GM06990 (cell line): ENCODE data around the gene PLA2G4D.

Experiments
- DNase-seq: peaks from one replicate; pipeline ENCODE4 v3.0.0-alpha.2; 2011; ENCODE audit not compliant: insufficient read length; ENCODE audit errors: extremely low read depth
- H3K27me3 ChIP-seq: replicated peaks from 2 replicates; pipeline ENCODE4 v1.6.0; 2011; ENCODE audit warnings: low read length; ENCODE audit not compliant: control insufficient read depth, insufficient read depth
- H3K36me3 ChIP-seq: 2 replicates; pipeline ENCODE4 v1.5.1; 2011; ENCODE audit warnings: low read length; ENCODE audit not compliant: control insufficient read depth, insufficient read depth
- H3K4me3 ChIP-seq: replicated peaks from 2 replicates; pipeline ENCODE4 v1.5.1; 2011; ENCODE audit warnings: low read depth, mild to moderate bottlenecking, control low read depth, low read length
- CTCF ChIP-seq: IDR thresholded peaks from 2 replicates; pipeline ENCODE4 v1.5.1; 2011; ENCODE audit warnings: low read length, control low read depth, mild to moderate bottlenecking, inconsistent platforms; ENCODE audit not compliant: insufficient read depth, poor library complexity, severe bottlenecking

Gene PLA2G4D

DNA sequence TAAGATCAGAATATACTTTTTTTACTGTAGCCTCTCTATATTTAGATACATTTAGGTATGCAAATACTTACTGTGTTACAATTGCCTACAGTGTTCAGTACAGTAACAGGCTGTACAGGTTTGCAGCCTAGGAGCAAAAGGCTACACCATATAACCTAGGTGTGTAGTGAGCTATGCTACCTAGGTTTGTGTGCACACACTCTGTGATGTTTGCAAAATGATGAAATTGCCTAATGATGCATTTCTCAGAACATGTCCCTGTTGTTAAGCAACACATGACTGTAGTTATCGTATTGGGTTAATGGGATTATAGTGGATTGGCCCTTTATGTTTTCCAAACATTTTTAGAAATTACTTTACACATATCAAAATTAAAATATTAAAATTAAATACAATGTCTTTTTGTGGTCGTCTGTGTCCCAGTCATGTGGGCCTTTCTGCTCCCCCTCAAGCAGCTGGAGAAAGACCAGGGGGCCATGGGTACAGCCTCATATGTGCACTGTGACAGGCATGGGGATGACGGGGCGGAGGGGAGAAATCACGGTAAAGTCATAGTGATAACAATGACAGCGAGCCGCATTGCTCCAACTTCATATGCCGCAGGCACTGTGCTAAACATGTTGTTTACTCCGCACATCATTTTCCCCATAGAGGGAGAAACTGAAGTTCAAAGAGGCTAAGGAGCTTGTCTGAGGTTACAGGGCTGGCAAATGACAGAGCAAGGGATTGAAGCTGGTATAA is 46.1 kb downstream of the PLA2G4D start:
- no peak overlapping the region for H3K4me3 ChIP-seq
- no peaks in the 10 kb centered on the region; the same call in none of the 2 replicates for H3K27me3 ChIP-seq
- no peak for DNase-seq
- no peaks in the 10 kb centered on the region for H3K36me3 ChIP-seq
- TF ChIP-seq CTCF, result no peak

GRCh38 chr15:42046597-42046996 is 47.8 kb downstream of the PLA2G4D start:
- H3K36me3 ChIP-seq, result no peaks in the 10 kb centered on the region
- H3K4me3 ChIP-seq, result no peak overlapping the region
- H3K27me3 ChIP-seq, result no peaks in the 10 kb centered on the region; the same call in 1 of the 2 replicates
- no peak for DNase-seq
- TF ChIP-seq CTCF, result no peak

GRCh38 chr15:42045211-42045615 is 49.1 kb downstream of the PLA2G4D start:
- H3K27me3 ChIP-seq, result no peaks in the 10 kb centered on the region
- no peak overlapping the region for H3K4me3 ChIP-seq
- DNase-seq, result no peak
- H3K36me3 ChIP-seq, result no peaks in the 10 kb centered on the region
- no peak for TF ChIP-seq CTCF

GRCh38 chr15:42042602-42043400 is 51.6 kb downstream of the PLA2G4D start:
- Histone ChIP-seq H3K27me3 (no peaks in the 10 kb centered on the region), H3K36me3 (no peaks in the 10 kb centered on the region), H3K4me3 (no peak overlapping the region)
- DNase-seq, result no peak
- no peak for TF ChIP-seq CTCF

DNA sequence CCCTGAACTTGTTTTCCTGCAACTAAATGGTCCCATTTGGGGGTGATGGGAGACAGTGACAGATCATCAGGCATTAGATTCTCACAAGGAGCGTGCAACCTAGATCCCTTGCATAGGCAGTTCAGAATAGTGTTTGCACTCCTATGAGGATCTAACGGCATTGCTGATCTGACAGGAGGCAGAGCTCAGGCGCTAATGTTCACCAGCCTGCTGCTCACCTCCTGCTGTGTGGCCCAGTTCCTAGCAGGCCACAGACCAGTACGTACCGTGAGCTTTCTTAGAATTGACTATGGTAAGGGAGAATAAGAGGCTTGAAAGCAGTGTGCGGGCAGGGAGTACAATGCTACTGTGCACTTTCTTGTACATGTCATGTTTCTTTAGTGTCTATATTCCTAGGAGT is 56.0 kb downstream of the PLA2G4D start:
- Histone ChIP-seq H3K27me3 (no peaks in the 10 kb centered on the region), H3K4me3 (no peak overlapping the region), H3K36me3 (no peaks in the 10 kb centered on the region)
- no peak for TF ChIP-seq CTCF
- no peak for DNase-seq
